Embryonic facial prominence (tissue), 1 donor: ENCODE data around the gene PTCH1.
A peak's percentile ranks its signal among the peaks of the same experiment; 100 is the strongest.

Experiments
- DNase-seq: peaks from one replicate; pipeline ENCODE4 v3.0.0-alpha.2; 2016; ENCODE audit errors: extremely low spot score

Gene PTCH1

GRCh38 chr9:95512709-95513095, 4.1 kb downstream of the PTCH1 start:
- no peak for DNase-seq

- no peak for DNase-seq
Observed at GRCh38 chr9:95511952-95512708, 4.6 kb downstream of the PTCH1 start.

- DNase-seq, result no peak
Observed at GRCh38 chr9:95511616-95511931, 5.2 kb downstream of the PTCH1 start.

- peak; percentile 97 for DNase-seq
Observed at GRCh38 chr9:95510709-95511615, 5.8 kb downstream of the PTCH1 start.

- no peak for DNase-seq
Observed at GRCh38 chr9:95509851-95510708, 6.7 kb downstream of the PTCH1 start.

GRCh38 chr9:95508968-95509850, 7.6 kb downstream of the PTCH1 start:
- peak; percentile 97 for DNase-seq

GRCh38 chr9:95508242-95508967, 8.4 kb downstream of the PTCH1 start:
- no peak for DNase-seq

GRCh38 chr9:95507464-95508241, 9.1 kb downstream of the PTCH1 start:
- DNase-seq, result peak; percentile 76

GRCh38 chr9:95506678-95507463, 9.9 kb downstream of the PTCH1 start:
- peak; percentile 66 for DNase-seq

GRCh38 chr9:95506428-95506677, 10.4 kb downstream of the PTCH1 start:
- DNase-seq, result no peak

GRCh38 chr9:95505717-95506427, 10.9 kb downstream of the PTCH1 start:
- peak; percentile 37 for DNase-seq

- DNase-seq, result no peak
Observed at GRCh38 chr9:95505072-95505716, 11.6 kb downstream of the PTCH1 start.

GRCh38 chr9:95504053-95504963, 12.5 kb downstream of the PTCH1 start:
- DNase-seq, result no peak

- no peak for DNase-seq
Observed at GRCh38 chr9:95503369-95503768, 13.4 kb downstream of the PTCH1 start.

- no peak for DNase-seq
Observed at GRCh38 chr9:95502248-95502647, 14.5 kb downstream of the PTCH1 start.

- DNase-seq, result no peak
Observed at GRCh38 chr9:95499847-95500246, 16.9 kb downstream of the PTCH1 start.
